GM19351 (cell line): ENCODE results near the gene IFNW1.

Experiments used
- ATAC-seq: cut with Tn5 transposase; IDR thresholded peaks from one replicate; pipeline ENCODE4 v1.9.1; 2021; ENCODE audit warnings: mild to moderate bottlenecking, moderate library complexity; ENCODE audit not compliant: unreplicated experiment

IFNW1 gene

DNA sequence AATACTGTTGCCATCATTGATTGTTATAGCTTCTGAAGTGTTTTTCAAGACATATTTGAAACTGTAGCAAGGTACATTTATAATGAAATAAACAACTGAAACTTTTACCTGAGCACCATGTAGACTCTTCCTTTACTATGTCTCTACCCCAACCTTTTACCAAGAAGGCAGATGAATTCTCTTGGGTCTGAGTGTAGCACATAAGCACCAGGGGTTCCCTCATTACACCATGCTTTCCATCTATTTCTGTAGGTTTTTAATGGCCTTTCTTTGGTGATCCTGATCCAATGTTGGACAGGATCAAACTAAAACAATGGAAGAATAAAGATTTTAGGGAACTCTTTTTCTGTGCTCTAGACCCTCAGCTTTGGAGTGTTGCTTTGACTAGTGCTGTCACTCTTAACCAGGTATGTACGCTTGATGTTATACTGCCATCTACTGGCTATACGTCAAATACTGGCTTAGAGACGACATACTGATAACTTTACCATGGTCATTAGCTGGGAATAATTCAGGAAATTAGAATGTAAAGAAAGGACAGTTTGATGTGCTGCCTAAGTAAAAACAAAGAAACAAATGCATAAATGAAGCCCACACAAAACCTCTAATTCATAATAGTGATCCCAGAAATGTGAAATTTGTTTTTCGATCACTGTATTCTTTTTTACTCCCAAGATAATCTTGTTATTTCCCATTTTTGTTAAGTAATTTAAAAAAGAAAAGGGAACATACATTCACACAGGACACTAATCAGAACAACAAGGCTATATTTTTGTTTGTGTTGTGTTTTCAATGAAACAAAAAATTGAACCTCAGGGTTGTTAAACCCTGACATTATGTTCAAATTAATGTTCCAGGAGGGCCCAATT is 30.7 kb downstream of the IFNW1 start:
- peak; percentile 97 for ATAC-seq

DNA sequence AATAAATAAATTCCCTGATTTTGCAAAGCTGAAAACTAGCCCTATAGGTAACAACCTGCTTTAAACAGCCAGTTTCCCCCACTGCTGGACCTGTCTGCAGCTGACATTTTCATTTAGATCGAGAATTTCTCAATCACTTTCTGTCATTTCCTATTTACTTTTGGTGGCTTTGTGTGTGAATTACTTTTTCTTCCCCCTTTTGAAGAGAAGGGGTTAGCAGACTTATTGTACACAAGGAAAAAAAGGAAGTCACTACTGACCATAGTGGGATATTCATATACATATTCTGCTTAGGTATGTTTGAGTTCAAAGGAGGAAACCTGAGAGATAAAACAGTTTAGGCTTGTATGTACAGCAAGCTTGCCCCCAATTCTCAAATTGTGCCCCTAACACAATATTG is 36.8 kb downstream of the IFNW1 start:
- no peak for ATAC-seq

DNA sequence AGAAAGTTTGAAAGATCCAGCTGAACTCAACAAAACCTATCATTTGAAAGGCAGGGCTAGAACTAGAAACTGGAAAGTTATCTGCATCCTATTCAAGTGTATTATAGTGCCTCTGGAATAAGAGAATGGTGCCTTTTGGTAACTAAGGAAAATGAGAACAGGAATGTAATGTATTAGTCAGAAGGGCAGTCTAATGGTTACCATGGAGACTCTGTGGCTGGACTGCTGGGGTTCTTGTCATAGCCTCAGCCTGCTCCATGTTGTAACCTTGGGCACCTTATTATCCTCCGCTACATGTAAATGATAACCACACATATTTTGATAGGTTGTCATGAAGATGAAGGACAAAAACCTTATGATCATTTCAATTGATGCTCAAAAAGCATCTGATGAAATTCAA is 39.3 kb downstream of the IFNW1 start:
- no peak for ATAC-seq

DNA sequence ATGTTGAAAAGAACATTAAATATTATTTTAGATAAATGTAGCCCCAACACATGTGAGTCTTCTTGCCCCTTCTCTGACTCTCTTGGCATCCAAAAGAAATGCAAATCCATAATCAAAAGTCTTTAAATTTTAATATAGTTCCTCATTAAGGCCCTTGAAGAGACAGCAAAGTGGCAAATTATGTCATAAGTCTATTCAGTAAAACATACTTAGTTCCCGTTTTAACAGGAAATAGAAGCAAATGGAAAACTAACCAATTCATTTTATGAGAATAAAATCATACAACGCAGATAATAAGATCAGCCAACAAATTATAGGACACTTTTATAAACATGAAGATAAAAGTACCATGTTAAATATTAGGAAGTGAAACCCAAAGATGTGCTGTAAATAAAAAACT is 43.8 kb downstream of the IFNW1 start:
- peak; percentile 24 for ATAC-seq

DNA sequence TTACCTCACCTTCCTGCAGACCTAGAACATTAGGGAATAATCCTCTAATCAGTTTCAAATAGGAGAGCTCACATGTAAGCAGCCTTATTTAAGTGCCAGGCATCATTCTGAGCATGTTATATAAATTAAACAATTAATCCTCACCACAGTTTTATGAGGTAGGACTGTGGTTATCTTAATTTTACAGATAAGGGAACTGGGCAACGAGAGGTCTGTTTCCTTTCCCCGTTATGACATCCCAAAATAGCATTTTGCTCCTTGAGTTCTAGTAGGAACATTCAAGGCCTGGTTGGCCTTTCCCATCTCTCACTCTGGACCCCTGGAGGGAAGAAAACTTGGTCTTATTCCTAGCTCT is 44.8 kb downstream of the IFNW1 start:
- peak; percentile 4 for ATAC-seq

DNA sequence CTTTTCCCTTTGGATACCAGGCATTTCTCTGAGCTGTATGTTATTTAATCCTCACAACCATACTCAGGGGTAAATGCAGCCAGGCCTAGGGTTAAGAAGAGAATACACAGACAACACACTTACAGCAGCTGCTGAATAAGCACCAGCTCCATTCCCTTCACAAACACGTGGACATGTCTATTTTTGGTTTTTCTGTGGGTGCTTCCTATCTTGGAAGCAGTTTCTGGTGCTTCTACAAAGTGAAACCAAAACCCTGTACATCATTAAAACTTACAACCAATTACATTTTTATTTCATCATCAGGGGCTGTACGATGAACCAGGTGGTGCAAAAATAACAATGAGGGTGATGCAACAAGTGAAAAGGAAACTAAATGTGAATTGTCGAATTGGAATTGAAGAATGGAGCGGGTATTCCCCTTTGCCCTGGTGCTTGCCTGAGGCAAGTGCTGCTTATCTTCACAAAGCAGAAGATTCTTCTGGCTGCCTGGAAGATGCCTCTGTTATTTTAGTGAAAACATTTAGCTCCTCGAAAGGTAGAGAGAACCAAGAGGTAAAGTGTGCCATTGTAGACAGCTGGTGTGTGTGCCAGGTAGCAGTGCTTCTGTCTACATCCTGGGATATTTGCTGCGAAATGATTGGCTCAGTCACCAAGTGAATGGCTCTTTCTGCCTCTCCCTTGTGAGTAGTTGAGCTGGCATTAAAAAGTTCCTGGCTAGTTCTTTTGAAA is 45.3 kb downstream of the IFNW1 start:
- peak; percentile 79 for ATAC-seq

DNA sequence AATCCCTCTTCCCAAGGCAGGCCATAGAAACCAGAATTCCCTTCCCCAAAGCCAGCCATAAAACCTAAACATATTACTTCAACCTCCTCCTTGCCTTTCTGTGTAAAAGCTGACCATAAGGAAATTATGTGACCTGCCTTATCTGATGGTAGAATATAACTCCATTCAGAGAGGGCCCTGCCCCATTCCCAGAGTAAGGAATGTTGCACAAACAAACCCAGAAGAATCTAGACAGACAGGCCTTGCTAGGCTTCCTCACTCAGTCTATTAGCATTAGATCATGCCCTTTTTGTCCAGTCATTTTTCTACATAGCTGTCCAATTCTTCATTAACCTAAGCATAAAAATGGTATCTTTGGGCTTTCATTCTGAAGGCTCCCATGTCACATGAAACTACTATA is 46.1 kb downstream of the IFNW1 start:
- ATAC-seq, result no peak
